ENCODE results near the gene FARS2.
"Not testable (repeated sequence)": the region's sequence is repeated elsewhere in the genome, so short reads cannot be mapped to it uniquely, and the experiment has no call there.

FARS2 gene

DNA sequence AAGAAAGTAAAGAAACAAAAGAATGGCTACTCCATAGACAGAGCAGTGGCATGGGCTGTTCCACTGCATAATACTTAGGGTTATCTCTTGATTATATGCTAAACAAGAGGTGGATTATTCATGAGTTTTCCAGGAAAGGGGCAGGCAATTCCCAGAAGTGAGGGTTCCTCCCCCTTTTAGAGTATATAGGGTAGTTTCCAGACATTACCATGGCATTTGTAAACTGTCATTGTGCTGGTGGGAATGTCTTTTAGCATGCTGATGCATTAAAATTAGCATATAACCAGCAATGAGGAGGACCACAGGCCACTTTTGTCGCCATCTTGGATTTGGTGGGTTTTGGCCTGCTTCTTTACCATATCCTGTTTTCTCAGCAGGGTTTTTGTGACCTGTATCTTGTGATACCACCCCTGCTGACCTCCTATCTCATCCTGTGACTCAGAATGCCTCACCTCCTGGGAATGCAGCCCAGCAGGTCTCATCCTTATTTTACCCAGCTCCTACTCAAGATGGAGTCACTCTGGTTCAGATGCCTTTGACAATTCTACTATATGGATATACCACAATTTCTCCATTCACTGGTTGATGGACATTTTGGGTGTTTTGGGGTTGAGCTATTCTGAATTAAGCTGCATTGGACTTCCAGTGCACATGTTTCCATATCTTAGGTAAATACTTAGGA is 280.6 kb downstream of the FARS2 start:
- peak overlapping the region; percentile 9 for H3K9ac ChIP-seq (ENCODE audit: low read length)
- peak overlapping the region; percentile 35 for H3K4me3 ChIP-seq (ENCODE audit: low read length)
- no peaks in the 10 kb centered on the region for H3K27me3 ChIP-seq (replicated peaks; ENCODE audit: control insufficient read depth, insufficient read depth, low read length)
- no peaks in the 10 kb centered on the region for H3K36me3 ChIP-seq (ENCODE audit: control insufficient read depth, insufficient read depth, low read length, severe bottlenecking)
- no peaks in the 10 kb centered on the region for H3K9me3 ChIP-seq (ENCODE audit: control insufficient read depth, low read length)
- DNase-seq (ENCODE audit: low read depth), result no peak
- peaks cover 35% of the 10 kb centered on the region for H3K4me1 ChIP-seq (ENCODE audit: control insufficient read depth, insufficient read depth, low read length)

DNA sequence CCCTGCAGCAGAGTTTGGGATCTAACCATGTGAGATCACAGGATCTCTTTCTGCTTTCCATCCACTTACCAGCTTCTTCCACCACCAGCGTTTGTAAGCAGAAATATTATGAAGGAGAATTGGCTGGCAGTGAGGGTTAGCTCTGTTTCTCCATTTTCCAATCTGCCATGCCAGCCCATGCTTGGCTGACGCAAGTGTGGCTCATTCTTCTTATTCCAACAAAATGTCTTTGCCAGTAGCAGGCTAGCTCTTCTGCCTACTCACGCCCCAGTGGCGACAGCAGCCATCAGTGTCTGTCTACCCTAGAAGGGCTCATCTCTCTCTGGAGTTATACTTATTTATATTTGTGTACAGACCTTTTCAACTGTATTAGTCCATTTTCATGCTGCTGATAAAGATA is 286.2 kb downstream of the FARS2 start:
- Histone ChIP-seq H3K9ac (ENCODE audit: low read length) (no peak overlapping the region), H3K4me3 (ENCODE audit: low read length) (no peak overlapping the region), H3K4me1 (ENCODE audit: control insufficient read depth, insufficient read depth, low read length) (peaks cover 12% of the 10 kb centered on the region), H3K27me3 (replicated peaks; ENCODE audit: control insufficient read depth, insufficient read depth, low read length) (no peaks in the 10 kb centered on the region), H3K9me3 (ENCODE audit: control insufficient read depth, low read length) (peaks cover 15% of the 10 kb centered on the region), H3K36me3 (ENCODE audit: control insufficient read depth, insufficient read depth, low read length, severe bottlenecking) (no peaks in the 10 kb centered on the region)
- DNase-seq (ENCODE audit: low read depth), result no peak

- H3K27me3 ChIP-seq (replicated peaks; ENCODE audit: control insufficient read depth, insufficient read depth, low read length), result no peaks in the 10 kb centered on the region
- H3K9me3 ChIP-seq (ENCODE audit: control insufficient read depth, low read length), result peaks cover 15% of the 10 kb centered on the region
- no peak overlapping the region for H3K4me3 ChIP-seq (ENCODE audit: low read length)
- peaks cover 9% of the 10 kb centered on the region for H3K4me1 ChIP-seq (ENCODE audit: control insufficient read depth, insufficient read depth, low read length)
- no peak for DNase-seq (ENCODE audit: low read depth)
- no peaks in the 10 kb centered on the region for H3K36me3 ChIP-seq (ENCODE audit: control insufficient read depth, insufficient read depth, low read length, severe bottlenecking)
- no peak overlapping the region for H3K9ac ChIP-seq (ENCODE audit: low read length)
These were observed 289.3 kb downstream of the FARS2 start for GRCh38 chr6:5550631-5551030.

DNA sequence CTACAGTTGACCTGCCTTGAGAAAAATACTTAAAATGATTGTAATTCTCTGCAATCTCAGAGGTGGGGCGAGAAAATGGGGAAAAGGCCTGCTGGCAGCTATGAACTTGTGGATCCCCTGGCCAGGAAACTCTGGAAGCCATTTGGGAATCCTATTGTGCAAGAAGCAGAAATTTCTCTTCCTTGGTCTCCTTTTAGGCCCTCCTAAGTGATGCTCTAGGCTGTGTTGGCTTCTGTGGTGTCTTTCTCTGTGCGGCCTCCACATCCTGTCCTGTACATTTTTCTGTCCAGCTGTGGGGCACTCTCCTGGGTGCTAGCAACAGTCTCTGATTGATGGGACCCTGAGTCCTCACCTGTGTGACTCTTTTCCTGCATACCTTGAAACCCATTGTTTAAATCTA is 290.9 kb downstream of the FARS2 start:
- DNase-seq (ENCODE audit: low read depth), result peak; percentile 17
- peaks cover 15% of the 10 kb centered on the region for H3K9me3 ChIP-seq (ENCODE audit: control insufficient read depth, low read length)

GRCh38 chr6:5553767-5554166 is 292.5 kb downstream of the FARS2 start:
- Histone ChIP-seq H3K36me3 (ENCODE audit: control insufficient read depth, insufficient read depth, low read length, severe bottlenecking) (no peaks in the 10 kb centered on the region), H3K27me3 (replicated peaks; ENCODE audit: control insufficient read depth, insufficient read depth, low read length) (no peaks in the 10 kb centered on the region), H3K4me3 (ENCODE audit: low read length) (no peak overlapping the region), H3K9me3 (ENCODE audit: control insufficient read depth, low read length) (peaks cover 15% of the 10 kb centered on the region), H3K9ac (ENCODE audit: low read length) (no peak overlapping the region), H3K4me1 (ENCODE audit: control insufficient read depth, insufficient read depth, low read length) (peaks cover 9% of the 10 kb centered on the region)
- DNase-seq (ENCODE audit: low read depth), result peak; percentile 22

More for the DNA sequence above, 290.9 kb downstream of the FARS2 start:
- no peaks in the 10 kb centered on the region for H3K36me3 ChIP-seq (ENCODE audit: control insufficient read depth, insufficient read depth, low read length, severe bottlenecking)
- no peak overlapping the region for H3K9ac ChIP-seq (ENCODE audit: low read length)
- H3K4me1 ChIP-seq (ENCODE audit: control insufficient read depth, insufficient read depth, low read length), result peaks cover 9% of the 10 kb centered on the region
- H3K27me3 ChIP-seq (replicated peaks; ENCODE audit: control insufficient read depth, insufficient read depth, low read length), result no peaks in the 10 kb centered on the region
- no peak overlapping the region for H3K4me3 ChIP-seq (ENCODE audit: low read length)

DNA sequence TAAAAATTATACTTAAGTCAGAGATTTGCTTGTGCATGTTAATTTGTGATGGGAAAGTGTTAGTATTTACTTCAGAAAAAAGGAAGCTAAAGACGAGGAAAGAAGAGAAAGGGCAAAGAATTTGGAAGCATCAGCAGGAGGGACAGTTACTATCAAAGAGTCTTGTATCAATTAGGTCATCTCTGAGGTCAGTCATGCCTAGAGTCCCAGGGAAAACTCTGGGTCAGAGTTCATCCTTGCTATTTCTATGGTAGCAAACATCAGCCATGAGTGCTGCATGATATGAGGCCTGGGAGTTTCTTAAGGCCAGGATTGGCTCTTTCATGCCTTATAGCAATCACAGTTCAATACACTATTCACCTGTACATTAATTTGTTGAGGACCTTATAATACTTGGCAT is 292.9 kb downstream of the FARS2 start:
- H3K4me1 ChIP-seq (ENCODE audit: control insufficient read depth, insufficient read depth, low read length), result peaks cover 9% of the 10 kb centered on the region
- H3K9ac ChIP-seq (ENCODE audit: low read length), result no peak overlapping the region
- H3K36me3 ChIP-seq (ENCODE audit: control insufficient read depth, insufficient read depth, low read length, severe bottlenecking), result no peaks in the 10 kb centered on the region
- DNase-seq (ENCODE audit: low read depth), result no peak
- H3K4me3 ChIP-seq (ENCODE audit: low read length), result no peak overlapping the region
- H3K27me3 ChIP-seq (replicated peaks; ENCODE audit: control insufficient read depth, insufficient read depth, low read length), result no peaks in the 10 kb centered on the region
- peaks cover 15% of the 10 kb centered on the region for H3K9me3 ChIP-seq (ENCODE audit: control insufficient read depth, low read length)

DNA sequence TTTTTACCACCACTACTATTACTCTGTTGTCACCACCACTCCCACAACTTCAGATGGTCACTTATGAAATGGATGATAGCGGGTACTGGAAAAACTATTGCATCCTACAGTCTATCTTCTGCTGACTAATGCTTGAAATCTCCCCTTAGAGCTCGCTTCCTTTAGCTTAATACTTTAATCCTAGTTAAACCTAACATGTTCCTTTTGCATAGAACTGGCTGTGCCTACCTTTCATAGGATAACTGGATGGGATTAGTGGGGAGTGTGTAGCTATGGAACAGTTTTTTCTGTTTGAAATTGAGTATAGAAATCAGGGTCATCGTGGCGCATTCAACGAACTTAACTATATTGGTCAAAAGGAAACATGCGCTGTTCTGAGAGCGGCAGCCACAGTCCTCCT is 294.7 kb downstream of the FARS2 start:
- Histone ChIP-seq H3K9me3 (ENCODE audit: control insufficient read depth, low read length) (peaks cover 4% of the 10 kb centered on the region), H3K9ac (ENCODE audit: low read length) (no peak overlapping the region), H3K4me1 (ENCODE audit: control insufficient read depth, insufficient read depth, low read length) (peaks cover 9% of the 10 kb centered on the region), H3K36me3 (ENCODE audit: control insufficient read depth, insufficient read depth, low read length, severe bottlenecking) (no peaks in the 10 kb centered on the region), H3K4me3 (ENCODE audit: low read length) (no peak overlapping the region), H3K27me3 (replicated peaks; ENCODE audit: control insufficient read depth, insufficient read depth, low read length) (no peaks in the 10 kb centered on the region)
- peak; percentile 13 for DNase-seq (ENCODE audit: low read depth)

- H3K27me3 ChIP-seq (replicated peaks; ENCODE audit: control insufficient read depth, insufficient read depth, low read length), result no peaks in the 10 kb centered on the region
- DNase-seq (ENCODE audit: low read depth), result no peak
- H3K4me3 ChIP-seq (ENCODE audit: low read length), result no peak overlapping the region
- peaks cover 3% of the 10 kb centered on the region for H3K9me3 ChIP-seq (ENCODE audit: control insufficient read depth, low read length)
- peaks cover 2% of the 10 kb centered on the region for H3K4me1 ChIP-seq (ENCODE audit: control insufficient read depth, insufficient read depth, low read length)
- no peak overlapping the region for H3K9ac ChIP-seq (ENCODE audit: low read length)
- no peaks in the 10 kb centered on the region for H3K36me3 ChIP-seq (ENCODE audit: control insufficient read depth, insufficient read depth, low read length, severe bottlenecking)
These were observed 296.2 kb downstream of the FARS2 start for GRCh38 chr6:5557506-5557905.

GRCh38 chr6:5559651-5560050 is 298.3 kb downstream of the FARS2 start:
- Histone ChIP-seq H3K9me3 (ENCODE audit: control insufficient read depth, low read length) (peaks cover 3% of the 10 kb centered on the region), H3K4me3 (ENCODE audit: low read length) (no peak overlapping the region), H3K27me3 (replicated peaks; ENCODE audit: control insufficient read depth, insufficient read depth, low read length) (no peaks in the 10 kb centered on the region), H3K9ac (ENCODE audit: low read length) (no peak overlapping the region), H3K4me1 (ENCODE audit: control insufficient read depth, insufficient read depth, low read length) (no peaks in the 10 kb centered on the region), H3K36me3 (ENCODE audit: control insufficient read depth, insufficient read depth, low read length, severe bottlenecking) (no peaks in the 10 kb centered on the region)
- no peak for DNase-seq (ENCODE audit: low read depth)

- peaks cover 3% of the 10 kb centered on the region for H3K9me3 ChIP-seq (ENCODE audit: control insufficient read depth, low read length)
- H3K4me1 ChIP-seq (ENCODE audit: control insufficient read depth, insufficient read depth, low read length), result peaks cover 5% of the 10 kb centered on the region
These were observed 301.0 kb downstream of the FARS2 start for GRCh38 chr6:5562277-5562676.

GRCh38 chr6:5563086-5563485 is 301.8 kb downstream of the FARS2 start:
- no peaks in the 10 kb centered on the region for H3K36me3 ChIP-seq (ENCODE audit: control insufficient read depth, insufficient read depth, low read length, severe bottlenecking)
- peaks cover 5% of the 10 kb centered on the region for H3K4me1 ChIP-seq (ENCODE audit: control insufficient read depth, insufficient read depth, low read length)
- peaks cover 3% of the 10 kb centered on the region for H3K9me3 ChIP-seq (ENCODE audit: control insufficient read depth, low read length)
- DNase-seq (ENCODE audit: low read depth), result no peak
- no peak overlapping the region for H3K9ac ChIP-seq (ENCODE audit: low read length)
- H3K4me3 ChIP-seq (ENCODE audit: low read length), result no peak overlapping the region
- no peaks in the 10 kb centered on the region for H3K27me3 ChIP-seq (replicated peaks; ENCODE audit: control insufficient read depth, insufficient read depth, low read length)

More at GRCh38 chr6:5562277-5562676, 301.0 kb downstream of the FARS2 start:
- Histone ChIP-seq H3K4me3 (ENCODE audit: low read length) (no peak overlapping the region), H3K9ac (ENCODE audit: low read length) (no peak overlapping the region), H3K36me3 (ENCODE audit: control insufficient read depth, insufficient read depth, low read length, severe bottlenecking) (no peaks in the 10 kb centered on the region), H3K27me3 (replicated peaks; ENCODE audit: control insufficient read depth, insufficient read depth, low read length) (no peaks in the 10 kb centered on the region)
- DNase-seq (ENCODE audit: low read depth), result no peak

GRCh38 chr6:5564746-5565145 is 303.4 kb downstream of the FARS2 start:
- not testable (repeated sequence) for H3K9ac ChIP-seq (ENCODE audit: low read length); H3K27me3 ChIP-seq (replicated peaks; ENCODE audit: control insufficient read depth, insufficient read depth, low read length); H3K9me3 ChIP-seq (ENCODE audit: control insufficient read depth, low read length); H3K4me1 ChIP-seq (ENCODE audit: control insufficient read depth, insufficient read depth, low read length); H3K36me3 ChIP-seq (ENCODE audit: control insufficient read depth, insufficient read depth, low read length, severe bottlenecking)
- peak overlapping the region; percentile 18 for H3K4me3 ChIP-seq (ENCODE audit: low read length)
- peak; percentile 19 for DNase-seq (ENCODE audit: low read depth)
